Measurements from ENCODE around the gene MRPL38.

Gene MRPL38

DNA sequence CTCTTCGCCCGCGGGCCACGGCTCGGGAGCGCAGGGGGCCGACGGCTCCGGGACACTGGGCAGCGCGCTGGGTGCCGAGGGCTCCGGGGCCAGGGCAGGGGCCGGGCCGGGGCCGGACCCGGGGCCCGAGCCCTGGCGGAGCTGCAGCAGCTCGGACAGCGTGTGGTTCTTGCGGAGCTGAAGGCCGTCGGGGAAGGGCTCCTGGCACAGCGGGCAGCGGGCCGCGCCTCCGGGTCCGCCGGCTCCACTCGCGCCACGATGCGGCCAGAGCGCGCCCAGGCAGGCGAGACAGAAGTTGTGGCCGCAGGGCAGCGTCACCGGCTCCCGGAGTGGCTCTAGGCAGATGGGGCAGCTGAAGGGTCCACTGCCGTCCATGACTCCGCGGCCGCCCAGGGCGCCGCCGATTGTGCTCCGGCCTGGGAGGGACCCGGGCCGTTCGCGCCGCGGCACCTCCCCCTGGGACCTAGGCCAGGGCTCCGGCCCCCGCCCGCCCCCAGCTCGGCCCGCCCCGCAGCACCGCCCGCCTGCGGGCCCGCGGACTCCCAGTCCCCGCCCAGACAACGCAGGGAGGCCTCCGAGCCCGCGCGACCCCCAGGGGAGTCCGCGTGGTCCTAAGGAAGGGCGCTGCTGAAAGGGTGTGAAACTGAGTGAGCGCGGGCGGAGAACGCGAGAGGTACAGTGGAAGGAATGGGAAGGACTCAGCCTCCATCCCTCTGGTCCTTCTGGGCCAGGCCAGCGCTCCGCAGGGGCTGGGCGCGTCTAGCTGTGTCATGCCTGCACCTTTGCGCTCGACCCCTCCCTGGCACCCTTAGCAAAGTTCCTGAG is 26.3 kb downstream of the MRPL38 start, which contains the start of gene TRIM47:
TRIM47 (minus strand) TSS at position 408 of the 825 bp plus-strand sequence; CDS start at position 375, 33 bp downstream.
- peaks cover 24% of the 10 kb centered on the region for H3K36me3 ChIP-seq (ENCODE audit: insufficient read depth, low read length)
- no peaks in the 10 kb centered on the region for H3K9me3 ChIP-seq (ENCODE audit: low read length)
- H3K4me1 ChIP-seq (ENCODE audit: insufficient read depth, low read length), result peaks cover 39% of the 10 kb centered on the region
- peak within 1 kb of the TSS; percentile 88 for H3K27ac ChIP-seq (ENCODE audit: low read depth, low read length)
- peak within 1 kb of the TSS; percentile 64 to 91 for H3K4me3 ChIP-seq (ENCODE audit: low read depth in 1 of 2, low read length in 2 of 2)
- H3K27me3 ChIP-seq (ENCODE audit: control insufficient read depth in 1 of 2, insufficient read depth in 2 of 2, low read length in 2 of 2), result no peaks in the 10 kb centered on the region
- H3K9ac ChIP-seq (ENCODE audit: low read length), result peak within 1 kb of the TSS; percentile 95

DNA sequence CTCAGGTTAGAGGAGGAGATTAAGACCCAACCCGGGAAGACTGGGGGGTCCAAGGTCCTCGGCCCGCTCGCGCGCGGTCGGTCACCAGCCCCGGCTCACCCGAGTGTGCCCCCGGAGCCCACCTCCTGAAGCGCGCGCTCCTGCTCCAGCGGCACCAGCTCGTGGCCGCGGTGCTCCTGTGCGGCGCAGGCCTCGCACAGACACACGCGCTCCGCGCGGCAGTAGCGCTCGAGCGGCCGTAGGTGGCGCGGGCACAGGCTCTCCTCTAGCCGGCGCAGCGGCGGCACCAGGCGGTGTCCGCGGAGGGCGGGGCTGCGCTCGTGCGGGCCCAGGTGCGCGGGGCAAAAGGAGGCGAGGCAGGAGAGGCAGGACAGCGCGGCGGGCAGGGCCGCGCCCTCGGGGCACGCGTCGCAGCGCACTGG is 26.9 kb downstream of the MRPL38 start:
- Histone ChIP-seq H3K36me3 (ENCODE audit: insufficient read depth, low read length) (peaks cover 24% of the 10 kb centered on the region), H3K27ac (ENCODE audit: low read depth, low read length) (peak overlapping the region; percentile 88), H3K27me3 (ENCODE audit: control insufficient read depth in 1 of 2, insufficient read depth in 2 of 2, low read length in 2 of 2) (no peaks in the 10 kb centered on the region), H3K9me3 (ENCODE audit: low read length) (no peaks in the 10 kb centered on the region), H3K4me1 (ENCODE audit: insufficient read depth, low read length) (peaks cover 45% of the 10 kb centered on the region), H3K9ac (ENCODE audit: low read length) (peak overlapping the region; percentile 95), H3K4me3 (ENCODE audit: low read depth in 1 of 2, low read length in 2 of 2) (peak overlapping the region; percentile 64 to 91)

DNA sequence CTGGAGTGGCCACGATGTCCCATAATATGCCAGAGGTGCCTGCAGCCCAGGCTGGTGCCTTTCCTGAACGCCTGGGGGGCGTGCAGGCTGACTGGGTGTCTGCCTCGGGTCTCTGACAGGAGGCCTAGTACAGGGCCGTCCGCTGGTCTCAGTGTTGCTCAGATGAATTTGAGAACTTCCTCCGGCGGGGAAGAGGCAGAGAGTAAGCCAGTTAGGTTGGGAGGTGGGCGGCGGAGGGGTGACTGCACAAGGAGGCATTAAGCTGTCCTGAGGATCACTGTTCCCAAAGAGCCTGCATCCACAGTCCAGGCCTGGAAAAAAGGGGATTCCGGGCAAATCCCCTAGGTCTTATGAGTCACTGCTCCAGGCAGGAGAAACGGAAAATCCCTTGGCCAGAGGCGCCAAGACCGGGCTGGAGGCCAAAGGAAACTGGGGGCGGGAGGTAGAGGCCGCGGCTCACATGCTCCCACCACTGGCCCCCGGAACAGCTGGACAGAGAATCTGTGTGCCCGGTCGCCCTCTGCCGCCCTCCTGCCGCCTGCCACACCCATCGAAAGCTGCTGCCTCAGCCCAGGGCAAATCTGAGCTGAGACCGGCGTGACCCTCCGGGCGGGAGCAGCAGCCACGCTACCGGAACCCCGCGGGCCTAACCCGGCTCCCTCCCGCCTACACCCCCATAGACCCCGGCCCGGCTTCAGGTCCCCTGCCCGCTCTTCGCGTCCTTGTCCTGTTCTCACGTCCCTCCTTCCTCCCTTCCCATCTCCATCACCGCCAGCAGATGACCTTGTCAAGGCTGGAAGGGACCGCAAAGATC is 27.5 kb downstream of the MRPL38 start:
- H3K4me3 ChIP-seq (ENCODE audit: low read depth in 1 of 2, low read length in 2 of 2), result peak overlapping the region; percentile 64 to 91
- no peaks in the 10 kb centered on the region for H3K9me3 ChIP-seq (ENCODE audit: low read length)
- peaks cover 24% of the 10 kb centered on the region for H3K36me3 ChIP-seq (ENCODE audit: insufficient read depth, low read length)
- H3K27me3 ChIP-seq (ENCODE audit: control insufficient read depth in 1 of 2, insufficient read depth in 2 of 2, low read length in 2 of 2), result no peaks in the 10 kb centered on the region
- peak overlapping the region; percentile 95 for H3K9ac ChIP-seq (ENCODE audit: low read length)
- H3K27ac ChIP-seq (ENCODE audit: low read depth, low read length), result peak overlapping the region; percentile 88
- peaks cover 52% of the 10 kb centered on the region for H3K4me1 ChIP-seq (ENCODE audit: insufficient read depth, low read length)

DNA sequence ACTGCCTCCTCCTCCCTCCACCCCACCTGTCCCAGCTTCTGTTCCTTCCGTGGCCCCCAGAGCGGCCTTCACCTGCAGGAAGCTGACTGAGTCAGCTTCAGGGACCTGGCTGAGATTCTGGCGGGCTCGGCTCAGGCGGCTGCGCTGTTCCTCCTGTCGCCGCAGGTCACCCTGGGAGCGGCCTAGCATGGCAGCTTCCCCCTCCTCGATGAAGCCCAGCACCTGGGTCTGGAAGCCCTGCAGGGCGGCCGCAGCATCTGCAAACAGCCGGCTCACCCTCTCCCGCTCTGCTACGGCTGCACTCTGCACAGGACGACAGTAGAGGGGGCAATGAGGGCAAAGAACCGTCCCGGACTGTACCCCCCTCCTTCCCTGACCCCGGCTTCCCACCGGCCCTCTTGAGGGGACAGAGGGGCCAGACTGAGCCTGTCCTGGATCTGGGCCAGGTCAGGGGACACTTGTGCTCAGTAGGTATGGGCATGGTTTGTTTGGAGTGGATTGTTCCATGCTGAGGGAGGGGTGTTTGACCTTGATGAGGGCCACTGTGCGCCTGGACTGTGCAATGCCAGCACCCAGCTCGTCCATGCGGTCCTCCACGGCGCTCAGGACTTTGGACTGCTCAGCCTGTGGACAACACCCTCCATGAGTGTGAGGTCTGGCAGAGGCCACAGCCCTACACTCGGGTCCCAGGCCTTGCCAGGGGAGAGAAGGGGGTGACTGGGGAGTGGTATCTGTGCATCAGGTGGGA is 28.3 kb downstream of the MRPL38 start:
- Histone ChIP-seq H3K36me3 (ENCODE audit: insufficient read depth, low read length) (peaks cover 24% of the 10 kb centered on the region), H3K9ac (ENCODE audit: low read length) (peak overlapping the region; percentile 95), H3K4me1 (ENCODE audit: insufficient read depth, low read length) (peaks cover 52% of the 10 kb centered on the region), H3K4me3 (ENCODE audit: low read depth in 1 of 2, low read length in 2 of 2) (peak overlapping the region; percentile 64 to 91), H3K9me3 (ENCODE audit: low read length) (no peaks in the 10 kb centered on the region), H3K27me3 (ENCODE audit: control insufficient read depth in 1 of 2, insufficient read depth in 2 of 2, low read length in 2 of 2) (no peaks in the 10 kb centered on the region), H3K27ac (ENCODE audit: low read depth, low read length) (peak overlapping the region; percentile 88)

DNA sequence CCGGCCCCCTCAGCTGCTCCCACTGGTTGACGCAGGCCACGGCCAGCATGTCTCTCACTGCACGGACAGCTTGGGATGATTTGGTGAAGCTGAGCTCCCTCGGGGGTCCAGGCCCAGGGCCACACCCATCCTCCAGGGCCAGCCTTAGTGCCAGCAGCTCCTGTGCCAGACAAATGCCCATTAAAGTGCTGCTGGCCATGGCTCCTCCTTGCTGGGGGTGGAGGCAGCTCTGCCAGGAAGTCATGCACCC is 28.8 kb downstream of the MRPL38 start:
- H3K27me3 ChIP-seq (ENCODE audit: control insufficient read depth in 1 of 2, insufficient read depth in 2 of 2, low read length in 2 of 2), result no peaks in the 10 kb centered on the region
- peaks cover 53% of the 10 kb centered on the region for H3K4me1 ChIP-seq (ENCODE audit: insufficient read depth, low read length)
- peak overlapping the region; percentile 25 for H3K9ac ChIP-seq (ENCODE audit: low read length)
- H3K27ac ChIP-seq (ENCODE audit: low read depth, low read length), result peak overlapping the region; percentile 88
- H3K4me3 ChIP-seq (ENCODE audit: low read depth in 1 of 2, low read length in 2 of 2), result peak overlapping the region; percentile 21 to 91
- H3K36me3 ChIP-seq (ENCODE audit: insufficient read depth, low read length), result peaks cover 24% of the 10 kb centered on the region
- no peaks in the 10 kb centered on the region for H3K9me3 ChIP-seq (ENCODE audit: low read length)

DNA sequence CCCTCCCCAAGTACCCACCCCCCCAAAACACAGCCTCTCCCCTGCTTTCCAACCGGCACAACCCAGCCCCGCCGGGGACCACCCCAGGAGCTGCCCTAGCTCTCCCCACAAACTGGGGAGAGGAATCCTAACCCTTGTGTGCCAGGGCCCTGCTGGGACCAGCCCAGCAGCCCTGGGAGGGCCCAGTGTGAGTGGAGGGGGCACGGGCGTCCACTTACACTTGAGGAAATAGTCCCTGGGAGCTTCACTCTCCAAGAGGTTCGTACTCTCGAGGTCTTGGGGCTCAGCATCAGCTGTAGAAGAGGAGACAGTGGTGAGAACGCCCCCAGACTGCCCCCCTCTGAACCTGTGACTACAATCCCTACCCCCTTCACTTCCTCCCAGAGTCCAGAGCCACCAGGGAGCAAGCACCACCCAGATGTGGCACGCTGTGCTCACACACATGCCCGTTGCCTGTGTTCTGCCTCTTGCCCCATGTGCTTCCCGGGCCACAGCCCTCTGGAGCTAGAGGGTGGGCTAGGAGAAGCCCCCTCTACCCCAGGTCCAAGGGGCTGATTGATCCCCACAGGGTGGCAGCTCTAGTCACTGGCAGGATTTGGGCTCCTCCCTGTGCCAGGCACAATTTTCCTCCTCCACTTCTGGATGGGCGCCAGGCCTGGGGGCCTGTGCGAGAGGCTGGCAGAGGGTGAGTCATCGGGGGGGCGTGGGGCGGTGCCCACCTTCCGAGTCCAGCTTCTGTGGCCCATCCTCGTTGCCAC is 29.3 kb downstream of the MRPL38 start:
- Histone ChIP-seq H3K9me3 (ENCODE audit: low read length) (no peaks in the 10 kb centered on the region), H3K4me3 (ENCODE audit: low read depth in 1 of 2, low read length in 2 of 2) (peak overlapping the region; percentile 21 to 91), H3K9ac (ENCODE audit: low read length) (peak overlapping the region; percentile 25), H3K4me1 (ENCODE audit: insufficient read depth, low read length) (peaks cover 58% of the 10 kb centered on the region), H3K36me3 (ENCODE audit: insufficient read depth, low read length) (peaks cover 24% of the 10 kb centered on the region), H3K27me3 (ENCODE audit: control insufficient read depth in 1 of 2, insufficient read depth in 2 of 2, low read length in 2 of 2) (no peaks in the 10 kb centered on the region), H3K27ac (ENCODE audit: low read depth, low read length) (peak overlapping the region; percentile 88)

DNA sequence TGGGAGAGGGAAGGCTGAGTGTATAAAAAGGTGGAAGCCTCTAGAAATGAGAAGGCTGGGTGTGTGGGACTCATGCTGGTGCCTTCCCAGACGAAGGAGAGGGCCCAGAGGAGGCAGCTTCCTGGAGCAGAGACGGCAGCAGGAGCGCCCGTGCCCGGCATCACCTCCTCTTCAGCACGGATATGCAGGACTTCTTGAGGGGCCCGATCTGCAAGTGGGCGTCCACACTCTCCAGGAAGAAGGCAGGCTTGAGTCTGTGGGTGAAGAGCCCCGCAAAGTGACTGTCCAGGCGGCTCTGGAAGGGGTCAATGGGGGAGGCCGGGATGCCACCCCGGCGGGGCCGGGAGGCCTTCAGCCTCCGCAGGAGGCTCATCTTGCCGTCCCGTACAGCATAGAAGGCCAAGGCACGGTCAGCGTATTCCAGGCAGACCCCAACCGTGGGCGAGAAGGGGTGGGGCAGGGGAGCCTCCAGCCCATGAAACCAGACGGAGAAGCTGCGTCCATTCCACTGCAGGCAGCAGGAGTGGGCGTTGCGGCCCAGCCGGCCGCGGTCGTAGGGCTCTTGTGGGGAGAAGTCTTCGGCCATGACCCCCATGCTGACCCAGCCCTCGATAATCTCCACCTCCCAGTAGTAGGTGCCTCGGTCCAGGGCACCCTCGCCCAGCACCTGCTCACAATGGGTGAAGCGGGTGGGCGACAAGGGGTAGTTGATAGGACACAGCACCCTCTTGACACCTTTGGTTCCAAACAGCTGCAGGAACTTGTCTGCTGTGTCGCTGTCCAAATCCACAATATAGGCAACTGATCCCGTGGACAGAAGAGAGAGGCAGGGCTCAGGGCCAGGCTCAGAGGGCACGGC is 30.1 kb downstream of the MRPL38 start:
- peak overlapping the region; percentile 45 for H3K9ac ChIP-seq (ENCODE audit: low read length)
- H3K36me3 ChIP-seq (ENCODE audit: insufficient read depth, low read length), result peaks cover 24% of the 10 kb centered on the region
- peak overlapping the region; percentile 88 for H3K27ac ChIP-seq (ENCODE audit: low read depth, low read length)
- H3K27me3 ChIP-seq (ENCODE audit: control insufficient read depth in 1 of 2, insufficient read depth in 2 of 2, low read length in 2 of 2), result no peaks in the 10 kb centered on the region
- peak overlapping the region in 1 of 2 donors; percentile 91 for H3K4me3 ChIP-seq (ENCODE audit: low read depth in 1 of 2, low read length in 2 of 2)
- peaks cover 66% of the 10 kb centered on the region for H3K4me1 ChIP-seq (ENCODE audit: insufficient read depth, low read length)
- H3K9me3 ChIP-seq (ENCODE audit: low read length), result no peaks in the 10 kb centered on the region

DNA sequence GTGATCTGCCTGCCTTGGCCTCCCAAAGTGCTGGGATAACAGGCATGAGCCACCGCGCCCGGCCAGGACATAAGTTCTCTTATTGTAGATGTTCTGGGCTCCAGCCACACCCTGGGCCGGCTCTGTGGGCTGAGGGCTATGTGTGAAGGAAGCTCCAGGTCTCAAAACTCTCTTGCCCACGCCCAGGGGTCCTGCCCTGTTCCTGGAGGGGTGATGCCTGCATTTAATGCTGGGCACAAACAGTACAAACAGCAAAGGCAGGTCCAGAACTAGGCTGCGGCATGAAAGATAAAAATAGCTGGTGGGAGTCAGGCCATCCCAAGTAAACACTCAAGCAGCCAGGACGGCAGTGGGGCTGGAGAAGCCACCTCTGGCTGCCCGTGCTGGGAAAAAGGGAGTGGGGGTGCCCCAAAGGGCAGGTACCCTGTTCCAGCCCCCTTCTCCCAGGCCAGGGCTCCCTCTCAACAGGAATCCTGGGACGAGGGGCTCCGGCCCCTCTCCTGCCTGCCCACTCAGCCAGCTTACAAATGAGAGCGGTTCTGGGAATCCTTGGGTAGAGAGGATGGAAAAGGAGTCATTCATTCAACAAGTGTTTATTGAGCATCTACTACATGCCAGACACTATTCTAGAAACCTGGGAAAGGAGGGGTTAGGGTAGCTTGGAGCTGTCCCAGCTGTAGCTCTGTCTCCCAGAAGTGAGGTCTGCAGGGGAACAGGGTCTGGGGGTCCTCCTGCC is 30.9 kb downstream of the MRPL38 start:
- H3K36me3 ChIP-seq (ENCODE audit: insufficient read depth, low read length), result peaks cover 24% of the 10 kb centered on the region
- H3K4me3 ChIP-seq (ENCODE audit: low read depth in 1 of 2, low read length in 2 of 2), result no peak overlapping the region
- H3K9ac ChIP-seq (ENCODE audit: low read length), result peak overlapping the region; percentile 45
- H3K9me3 ChIP-seq (ENCODE audit: low read length), result no peaks in the 10 kb centered on the region
- peak overlapping the region; percentile 88 for H3K27ac ChIP-seq (ENCODE audit: low read depth, low read length)
- H3K4me1 ChIP-seq (ENCODE audit: insufficient read depth, low read length), result peaks cover 71% of the 10 kb centered on the region
- no peaks in the 10 kb centered on the region for H3K27me3 ChIP-seq (ENCODE audit: control insufficient read depth in 1 of 2, insufficient read depth in 2 of 2, low read length in 2 of 2)

DNA sequence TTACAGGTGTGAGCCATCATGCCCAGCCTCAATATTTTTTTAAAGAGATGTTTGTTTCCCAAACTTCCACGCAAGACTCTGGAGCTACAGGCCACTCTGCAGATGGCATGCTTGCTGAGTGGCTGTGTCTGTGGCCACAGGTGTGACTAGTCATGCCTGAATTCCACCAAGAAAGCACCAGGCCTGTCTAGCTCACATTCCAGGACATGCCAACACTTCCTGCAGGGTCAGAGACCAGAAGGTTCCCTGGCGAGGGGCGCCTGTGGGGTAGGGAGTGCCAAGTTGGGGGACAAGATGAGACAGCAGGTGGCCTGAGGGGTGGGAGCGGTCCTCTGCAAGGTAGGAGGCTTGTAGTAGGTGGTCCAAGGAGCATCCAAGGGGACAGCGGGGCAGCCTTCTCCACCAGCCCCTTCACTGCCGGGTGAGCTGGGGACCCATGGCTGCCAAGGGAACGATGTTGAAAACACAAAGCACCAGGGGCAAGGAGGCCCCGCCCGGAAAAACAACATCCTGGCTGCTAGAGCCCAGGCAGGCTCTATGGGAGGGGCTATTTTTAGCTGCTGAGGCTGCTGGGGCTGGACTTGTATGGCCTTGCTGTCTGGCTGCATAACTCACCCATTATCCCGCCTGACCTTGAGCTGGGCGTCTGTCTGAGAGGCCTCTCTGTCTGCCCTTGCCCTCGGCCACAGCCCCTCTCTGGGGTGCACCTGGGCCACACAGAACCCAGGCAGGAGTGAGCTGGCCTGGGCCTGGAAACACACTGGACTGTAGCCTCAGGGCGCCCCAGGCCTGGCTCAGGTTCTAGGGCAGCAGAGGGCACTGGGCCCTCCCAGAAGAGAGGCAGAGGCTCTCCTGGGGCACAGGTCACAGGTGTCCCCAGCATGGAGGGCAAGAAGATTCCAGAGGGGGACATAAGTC is 32.0 kb downstream of the MRPL38 start:
- peak overlapping the region; percentile 45 for H3K9ac ChIP-seq (ENCODE audit: low read length)
- H3K4me1 ChIP-seq (ENCODE audit: insufficient read depth, low read length), result peaks cover 70% of the 10 kb centered on the region
- no peaks in the 10 kb centered on the region for H3K27me3 ChIP-seq (ENCODE audit: control insufficient read depth in 1 of 2, insufficient read depth in 2 of 2, low read length in 2 of 2)
- peak overlapping the region; percentile 88 for H3K27ac ChIP-seq (ENCODE audit: low read depth, low read length)
- peak overlapping the region in 1 of 2 donors; percentile 15 for H3K4me3 ChIP-seq (ENCODE audit: low read depth in 1 of 2, low read length in 2 of 2)
- no peaks in the 10 kb centered on the region for H3K9me3 ChIP-seq (ENCODE audit: low read length)
- peaks cover 24% of the 10 kb centered on the region for H3K36me3 ChIP-seq (ENCODE audit: insufficient read depth, low read length)
